GM12878 (cell line): ENCODE measurements around the gene OR51E2. TPM values are rescaled to one million over a fixed set of nuclear protein-coding genes. Genes with fewer than 3 reads are reported as not detected.

Experiments
- ATAC-seq: fragments of 200-7000 bp; cut with Tn5 transposase; 3 replicates; pipeline ENCODE4 v1.9.1; 2020; ENCODE audit warnings: mild to moderate bottlenecking, moderate library complexity
- BruUV-seq: library from RNA; stranded (reverse); fragments of 400-500 nt; replicated peaks from 2 replicates; lab custom pipeline; 2021; lab: Mats Ljungman, UMichigan
- CTCF ChIA-PET: fragments of 300-600 bp; sonication (Branson Sonifier 250); formaldehyde crosslinking; extraction: SDS; loops from one replicate; lab custom pipeline; 2021; ENCODE audit warnings: inconsistent platforms; lab: Yijun Ruan, JAX
- POLR2A ChIA-PET: fragments of 350-600 bp; formaldehyde crosslinking; extraction: SDS; loops from one replicate; lab custom pipeline; 2021; ENCODE audit warnings: inconsistent platforms; lab: Charles Lee
- RAD21 ChIA-PET: fragments of 300-600 bp; sonication (Branson Sonifier 250); formaldehyde crosslinking; loops from one replicate; lab custom pipeline; 2023; ENCODE audit warnings: antibody characterized with exemption; ENCODE audit not compliant: unreplicated experiment; lab: Charles Lee
- SMC1A ChIA-PET: fragments of 300-600 bp; sonication (Branson Sonifier 250); formaldehyde crosslinking; loops from one replicate; lab custom pipeline; 2023; ENCODE audit not compliant: unreplicated experiment, uncharacterized antibody; lab: Charles Lee
- DNase-seq: peaks from one replicate; pipeline ENCODE4 v3.0.0-alpha.2; 2011; ENCODE audit warnings: low read depth, low spot score
- FAIRE-seq: peaks from 3 replicates; lab custom pipeline; 2011; peaks lifted over from hg19 to GRCh38; lab: Jason Lieb, UNC
- H2AFZ ChIP-seq: 2 replicates; pipeline ENCODE4 v1.6.0; 2011; ENCODE audit warnings: low read depth, low read length, control low read depth; ENCODE audit not compliant: control insufficient read depth
- H3K27ac ChIP-seq: 2 replicates; pipeline ENCODE4 v1.5.1; 2011; ENCODE audit warnings: control low read depth; ENCODE audit not compliant: control insufficient read depth, insufficient read depth
- H3K27me3 ChIP-seq, 2 experiments: replicated peaks in 1 of 2; 2 replicates each; pipeline versions ENCODE4 v1.6.0 to v1.6.1; 2011; ENCODE audit warnings: low read length in 1 of 2; ENCODE audit not compliant: control insufficient read depth in 2 of 2, insufficient read depth in 2 of 2
- H3K36me3 ChIP-seq, 2 experiments: 2 replicates each; pipeline ENCODE4 v1.5.1; 2011; ENCODE audit warnings: low read length in 1 of 2; ENCODE audit not compliant: control insufficient read depth in 2 of 2, insufficient read depth in 2 of 2
- H3K4me1 ChIP-seq: 2 replicates; pipeline ENCODE4 v1.6.1; 2011; ENCODE audit warnings: mild to moderate bottlenecking, low read length, moderate library complexity, mixed read lengths; ENCODE audit not compliant: control insufficient read depth, insufficient read depth
- H3K4me2 ChIP-seq: 2 replicates; pipeline ENCODE4 v1.6.0; 2011; ENCODE audit warnings: control low read depth; ENCODE audit not compliant: control insufficient read depth, insufficient read depth
- H3K4me3 ChIP-seq: fragments of 200-600 bp; sonication (generic); 2 replicates; pipeline ENCODE4 v1.5.1; 2016
- H3K79me2 ChIP-seq: 2 replicates; pipeline ENCODE4 v1.6.0; 2011; ENCODE audit warnings: low read length; ENCODE audit not compliant: control insufficient read depth, insufficient read depth
- H3K9ac ChIP-seq: 2 replicates; pipeline ENCODE4 v1.8.0; 2011; ENCODE audit warnings: low read length, control low read depth, mixed read lengths; ENCODE audit not compliant: control insufficient read depth, insufficient read depth
- H3K9me3 ChIP-seq: replicated peaks from 3 replicates; pipeline ENCODE4 v1.5.1; 2011; ENCODE audit warnings: mild to moderate bottlenecking, low read length; ENCODE audit not compliant: control insufficient read depth, insufficient read depth
- H4K20me1 ChIP-seq: 2 replicates; pipeline ENCODE4 v1.6.0; 2011; ENCODE audit not compliant: control insufficient read depth, insufficient read depth
- BCL11A ChIP-seq: IDR thresholded peaks from 2 replicates; pipeline ENCODE4 v1.6.1; 2011; ENCODE audit warnings: low read depth, low read length
- BHLHE40 ChIP-seq, 2 experiments: fragments of 450-650 bp in 1 of 2; IDR thresholded peaks; 2 replicates each; pipeline ENCODE4 v1.6.1; 2011 to 2017; ENCODE audit warnings: low read depth in 2 of 2, borderline replicate concordance in 1 of 2, improper control_type of control experiment in 1 of 2, low read length in 1 of 2, mild to moderate bottlenecking in 1 of 2
- BRCA1 ChIP-seq: IDR thresholded peaks from 2 replicates; pipeline ENCODE4 v1.6.1; 2011; ENCODE audit warnings: low read depth, low read length, improper control_type of control experiment
- CHD1 ChIP-seq: IDR thresholded peaks from 2 replicates; pipeline ENCODE4 v1.6.1; 2012; ENCODE audit warnings: low read depth, low read length, improper control_type of control experiment
- HDAC2 ChIP-seq: fragments of 200-600 bp; sonication (generic); IDR thresholded peaks from 2 replicates; pipeline ENCODE4 v1.6.1; 2017
- KAT2A ChIP-seq: conservative IDR thresholded peaks from 2 replicates; pipeline ENCODE4 v1.6.1; 2011; ENCODE audit warnings: low read depth, low read length; ENCODE audit not compliant: control insufficient read depth
- PAX8 ChIP-seq: fragments of 450-650 bp; IDR thresholded peaks from 2 replicates; pipeline ENCODE4 v1.6.1; 2017; ENCODE audit warnings: mild to moderate bottlenecking, moderate library complexity
- RELA ChIP-seq: fragments of 450-650 bp; IDR thresholded peaks from 2 replicates; pipeline ENCODE4 v1.8.0; 2014; ENCODE audit warnings: borderline replicate concordance; ENCODE audit not compliant: partially characterized antibody
- STAT3 ChIP-seq: IDR thresholded peaks from 2 replicates; pipeline ENCODE4 v1.6.1; 2011; ENCODE audit warnings: low read depth, low read length, improper control_type of control experiment
- ZNF384 ChIP-seq: IDR thresholded peaks from 2 replicates; pipeline ENCODE4 v1.6.1; 2012; ENCODE audit warnings: low read depth, mild to moderate bottlenecking, low read length, improper control_type of control experiment, borderline replicate concordance
- ZSCAN29 ChIP-seq: fragments of 450-650 bp; IDR thresholded peaks from 2 replicates; pipeline ENCODE4 v1.6.1; 2017; ENCODE audit warnings: mild to moderate bottlenecking, moderate library complexity
- WGBS: methylation state at CpG from one replicate; pipeline ENCODE4 v1.1.6; 2016; ENCODE audit warnings: low lambda C conversion rate; ENCODE audit not compliant: insufficient replicate concordance, insufficient coverage; ENCODE audit errors: missing lambda C conversion rate; 5-methylcytosine and 5-hydroxymethylcytosine counted together
- in situ Hi-C: fragments of 300-500 bp; cut with MboI; formaldehyde crosslinking; loops from 9 replicates; pipeline ENCODE4 v1.14.3; 2018; ENCODE audit warnings: mixed read lengths
- intact Hi-C: fragments of 100-400 bp; cut with micrococcal nuclease; formaldehyde crosslinking; loops from one replicate; pipeline ENCODE4 v1.14.2; 2022; ENCODE audit not compliant: unreplicated experiment
- polyA plus RNA-seq, 11 experiments: library from polyadenylated mRNA; depleted of rRNA in 4 of 11; unstranded in 6 of 11; stranded (reverse) in 5 of 11; fragments of >200 nt; fragmentation: Nextera tagmentation in 4 of 11; fragmentation: Illumina TruSeq in 1 of 11; extraction: Ambion mirVana in 4 of 11; extraction: Trizol in 1 of 11; gene quantifications; 1 replicate in 1 of 11; 2 replicates in 10 of 11; pipeline versions ENCODE4 v1.2.1 to v1.2.3, GENCODE V29; 2011 to 2016; ENCODE audit warnings: inconsistent platforms in 2 of 11, missing spikeins in 2 of 11, low read depth in 1 of 11
- total RNA-seq, 4 experiments: library from RNA; depleted of rRNA in 3 of 4; stranded (reverse); fragments of >200 nt in 3 of 4; fragmentation: Illumina TruSeq in 1 of 4; extraction: Trizol in 1 of 4; gene quantifications; 2 replicates each; pipeline versions ENCODE4 v1.2.1 to v1.2.3, GENCODE V29; 2013 to 2021
- TF ChIP-seq, protein P1 (sequence below): IDR thresholded peaks from 2 replicates; pipeline ENCODE4 v1.6.1; 2012; ENCODE audit warnings: low read length, inconsistent platforms
- TF ChIP-seq, protein P2 (sequence below): fragments of 450-650 bp; IDR thresholded peaks from 2 replicates; pipeline ENCODE4 v1.6.1; 2017; ENCODE audit warnings: mild to moderate bottlenecking

OR51E2 gene
- total and polyA plus RNA-seq, 10 of the 15 experiments (the other 5 are each of a cell fraction or from before 2014, with no cell fraction given) = not detected

DNA sequence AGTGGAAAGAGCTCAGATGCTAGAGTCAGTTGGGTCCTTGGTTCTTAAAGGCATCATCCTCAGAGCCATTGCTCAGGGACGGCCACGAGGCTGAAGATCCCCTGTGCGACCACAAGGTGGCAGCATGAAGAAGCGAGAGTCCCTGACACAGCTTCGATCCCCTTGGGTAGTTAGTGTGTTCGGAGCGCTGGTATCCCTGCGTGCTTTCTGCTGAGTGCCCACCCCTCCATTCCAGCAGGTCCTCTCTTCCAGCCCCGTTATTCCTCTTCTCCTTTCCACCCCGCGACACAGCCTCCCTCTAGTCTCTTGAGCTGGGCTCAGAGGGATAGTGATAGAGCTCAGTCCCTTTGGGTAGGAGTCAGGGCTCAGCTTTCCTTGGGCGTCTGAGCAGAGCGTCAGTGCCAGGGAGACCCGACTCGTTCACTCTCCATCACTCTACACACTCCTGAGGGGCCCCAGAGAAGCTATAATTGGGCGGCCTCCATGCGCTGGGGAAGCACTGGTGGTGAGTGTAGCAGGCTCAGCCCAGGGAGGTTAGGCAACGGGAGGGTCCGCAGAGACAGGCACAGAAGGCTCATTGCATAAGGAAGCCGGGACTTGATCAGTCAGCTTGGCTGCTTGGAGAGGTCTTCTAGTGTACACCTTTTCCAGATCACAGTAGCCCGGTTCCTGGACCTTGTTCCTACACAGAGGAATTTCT lies 60.5 kb downstream of the OR51E2 start, which contains the start of gene OR51D1 (continued):
- TF ChIP-seq, protein P1, sequence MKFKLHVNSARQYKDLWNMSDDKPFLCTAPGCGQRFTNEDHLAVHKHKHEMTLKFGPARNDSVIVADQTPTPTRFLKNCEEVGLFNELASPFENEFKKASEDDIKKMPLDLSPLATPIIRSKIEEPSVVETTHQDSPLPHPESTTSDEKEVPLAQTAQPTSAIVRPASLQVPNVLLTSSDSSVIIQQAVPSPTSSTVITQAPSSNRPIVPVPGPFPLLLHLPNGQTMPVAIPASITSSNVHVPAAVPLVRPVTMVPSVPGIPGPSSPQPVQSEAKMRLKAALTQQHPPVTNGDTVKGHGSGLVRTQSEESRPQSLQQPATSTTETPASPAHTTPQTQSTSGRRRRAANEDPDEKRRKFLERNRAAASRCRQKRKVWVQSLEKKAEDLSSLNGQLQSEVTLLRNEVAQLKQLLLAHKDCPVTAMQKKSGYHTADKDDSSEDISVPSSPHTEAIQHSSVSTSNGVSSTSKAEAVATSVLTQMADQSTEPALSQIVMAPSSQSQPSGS = no peak
- no peak for TF ChIP-seq HDAC2

DNA sequence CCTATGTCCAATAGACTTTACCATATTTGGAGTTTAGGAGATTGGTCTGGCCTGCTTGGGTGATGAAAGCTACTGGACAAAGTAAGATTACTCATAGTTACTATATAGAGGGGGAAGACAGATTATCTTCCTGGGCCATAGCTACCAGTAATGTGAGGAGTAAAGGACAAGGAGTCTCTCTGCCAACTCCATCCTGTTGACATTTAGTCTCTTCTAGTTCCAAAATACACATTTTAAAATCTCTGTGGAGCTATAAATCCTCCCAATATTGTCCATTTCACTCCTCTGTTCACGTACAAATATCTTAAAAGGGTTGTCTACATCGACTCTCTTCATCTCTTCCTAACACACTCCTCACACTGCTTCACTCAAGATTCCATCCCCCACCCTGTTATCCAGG lies 61.5 kb downstream of the OR51E2 start:
- no peak overlapping the region for H3K9ac ChIP-seq
- H3K36me3 ChIP-seq = no peaks in the 10 kb centered on the region
- SMC1A ChIA-PET = interaction anchor here (0.5 to 2.8 kb wide), 12 partner anchors 8 to 979 kb away, joined by 3 to 19 read pairs (median 3); no protein-coding TSS in a partner anchor
- intact Hi-C loops = loop anchor here (2.0 to 5.0 kb wide), 2 partner anchors 191 to 449 kb away; no protein-coding TSS in a partner anchor
- FAIRE-seq (no peak), ATAC-seq (no peak), DNase-seq (no peak)
- no peaks in the 10 kb centered on the region for H4K20me1 ChIP-seq
- H3K4me1 ChIP-seq = no peaks in the 10 kb centered on the region
- H3K4me2 ChIP-seq = no peak overlapping the region
- no peak overlapping the region for H3K27ac ChIP-seq
- no peaks in the 10 kb centered on the region; a peak in 1 of 4 replicates for H3K27me3 ChIP-seq
- RAD21 ChIA-PET = interaction anchor here (0.9 to 2.6 kb wide), 4 partner anchors 8 to 448 kb away, joined by 3 to 21 read pairs (median 7); no protein-coding TSS in a partner anchor
- in situ Hi-C loops = loop anchor here (5.0 kb wide), 2 partner anchors 191 to 356 kb away; partner anchors contain the start of gene OR51L1
- BruUV-seq = no TSS peak
- TF ChIP-seq PAX8 (no peak), BHLHE40 (IDR thresholded peaks at IDR 0.05; ENCODE audit: borderline replicate concordance in 1 of 2, low read depth in 2 of 2, low read length in 1 of 2) (no peak), STAT3 (no peak), CHD1 (no peak), ZNF384 (no peak), BCL11A (no peak), BRCA1 (no peak), RELA (no peak), KAT2A (no peak), ZSCAN29 (no peak)
- TF ChIP-seq, protein P2, sequence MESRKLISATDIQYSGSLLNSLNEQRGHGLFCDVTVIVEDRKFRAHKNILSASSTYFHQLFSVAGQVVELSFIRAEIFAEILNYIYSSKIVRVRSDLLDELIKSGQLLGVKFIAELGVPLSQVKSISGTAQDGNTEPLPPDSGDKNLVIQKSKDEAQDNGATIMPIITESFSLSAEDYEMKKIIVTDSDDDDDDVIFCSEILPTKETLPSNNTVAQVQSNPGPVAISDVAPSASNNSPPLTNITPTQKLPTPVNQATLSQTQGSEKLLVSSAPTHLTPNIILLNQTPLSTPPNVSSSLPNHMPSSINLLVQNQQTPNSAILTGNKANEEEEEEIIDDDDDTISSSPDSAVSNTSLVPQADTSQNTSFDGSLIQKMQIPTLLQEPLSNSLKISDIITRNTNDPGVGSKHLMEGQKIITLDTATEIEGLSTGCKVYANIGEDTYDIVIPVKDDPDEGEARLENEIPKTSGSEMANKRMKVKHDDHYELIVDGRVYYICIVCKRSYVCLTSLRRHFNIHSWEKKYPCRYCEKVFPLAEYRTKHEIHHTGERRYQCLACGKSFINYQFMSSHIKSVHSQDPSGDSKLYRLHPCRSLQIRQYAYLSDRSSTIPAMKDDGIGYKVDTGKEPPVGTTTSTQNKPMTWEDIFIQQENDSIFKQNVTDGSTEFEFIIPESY = no peak
- WGBS = 18% methylated on average over 2 of the region's 2 CpGs
- CTCF ChIA-PET = interaction anchor here (0.7 to 3.9 kb wide), 25 partner anchors 8 to 750 kb away, joined by 3 to 28 read pairs (median 4); no protein-coding TSS in a partner anchor
- POLR2A ChIA-PET = no interaction called here
- H3K9me3 ChIP-seq = no peaks in the 10 kb centered on the region
- H3K4me3 ChIP-seq = no peak overlapping the region
- no peaks in the 10 kb centered on the region for H3K79me2 ChIP-seq
- no peak overlapping the region for H2AFZ ChIP-seq
